C4-2B (cell line): ENCODE data around the gene SURF4.

ENCODE experiments used
- H3K27ac ChIP-seq: fragments of 450-650 bp; 2 replicates; pipeline ENCODE4 v1.5.1; 2017
- ZFX ChIP-seq: fragments of 450-650 bp; IDR thresholded peaks from 2 replicates; pipeline ENCODE4 v1.6.1; 2017
- TF ChIP-seq, protein P1 (sequence below): fragments of 450-650 bp; conservative IDR thresholded peaks from 2 replicates; pipeline ENCODE4 v1.5.1; 2017; ENCODE audit warnings: mild to moderate bottlenecking

SURF4 gene

DNA sequence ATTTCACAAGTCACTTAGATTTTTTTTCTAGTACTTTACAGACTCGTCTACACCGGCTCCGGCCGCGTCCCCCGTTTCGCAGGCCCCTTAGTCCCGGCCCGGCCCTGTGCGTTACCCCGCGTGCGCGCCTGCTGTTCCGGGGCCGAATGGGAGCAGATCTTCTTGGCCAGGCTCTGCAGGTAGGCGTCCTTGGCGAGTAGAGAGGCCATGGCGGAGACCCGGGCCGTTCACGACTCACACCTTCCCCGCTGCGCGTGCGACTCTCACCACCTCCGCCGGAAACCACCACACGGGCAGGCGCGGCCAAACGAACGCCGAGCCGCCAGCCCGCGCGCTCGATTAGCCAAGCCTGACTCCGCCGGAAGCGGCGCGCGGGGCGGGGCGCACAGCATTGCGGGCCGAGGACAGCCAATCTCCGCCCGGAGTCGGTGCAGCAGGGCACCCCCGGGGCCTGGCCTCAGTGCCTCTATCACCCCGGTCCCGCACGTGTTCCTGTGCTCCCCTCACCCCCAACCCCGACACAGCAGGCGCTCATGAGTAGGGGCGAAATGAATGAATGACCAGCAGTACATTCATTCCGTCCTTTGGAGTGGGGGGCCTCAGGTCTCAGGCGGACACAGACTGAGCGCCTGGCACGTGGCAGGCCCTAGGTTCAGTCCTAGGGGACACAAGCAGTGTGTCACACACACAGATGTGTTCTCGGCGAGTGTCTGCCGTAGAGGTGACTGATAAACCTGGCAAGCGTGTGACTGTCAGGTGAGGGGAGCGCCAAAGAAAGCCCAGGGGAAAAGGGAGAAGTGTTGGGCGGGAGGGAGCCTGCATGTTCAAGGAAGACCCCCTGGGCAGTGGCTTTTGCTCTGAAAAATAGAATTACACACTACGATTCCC lies 39.7 kb downstream of the SURF4 start, which contains the start of gene SURF6:
Gene SURF6, minus strand, starts transcription at position 265 of the 888 bp plus-strand sequence. Its CDS starts 56 bp downstream, at position 209.
- H3K27ac ChIP-seq = peak within 1 kb of the TSS; percentile 89
- TF ChIP-seq ZFX = peak; percentile 79; the same call in 1 of the 2 replicates
- TF ChIP-seq, protein P1, sequence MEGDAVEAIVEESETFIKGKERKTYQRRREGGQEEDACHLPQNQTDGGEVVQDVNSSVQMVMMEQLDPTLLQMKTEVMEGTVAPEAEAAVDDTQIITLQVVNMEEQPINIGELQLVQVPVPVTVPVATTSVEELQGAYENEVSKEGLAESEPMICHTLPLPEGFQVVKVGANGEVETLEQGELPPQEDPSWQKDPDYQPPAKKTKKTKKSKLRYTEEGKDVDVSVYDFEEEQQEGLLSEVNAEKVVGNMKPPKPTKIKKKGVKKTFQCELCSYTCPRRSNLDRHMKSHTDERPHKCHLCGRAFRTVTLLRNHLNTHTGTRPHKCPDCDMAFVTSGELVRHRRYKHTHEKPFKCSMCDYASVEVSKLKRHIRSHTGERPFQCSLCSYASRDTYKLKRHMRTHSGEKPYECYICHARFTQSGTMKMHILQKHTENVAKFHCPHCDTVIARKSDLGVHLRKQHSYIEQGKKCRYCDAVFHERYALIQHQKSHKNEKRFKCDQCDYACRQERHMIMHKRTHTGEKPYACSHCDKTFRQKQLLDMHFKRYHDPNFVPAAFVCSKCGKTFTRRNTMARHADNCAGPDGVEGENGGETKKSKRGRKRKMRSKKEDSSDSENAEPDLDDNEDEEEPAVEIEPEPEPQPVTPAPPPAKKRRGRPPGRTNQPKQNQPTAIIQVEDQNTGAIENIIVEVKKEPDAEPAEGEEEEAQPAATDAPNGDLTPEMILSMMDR = no peak

DNA sequence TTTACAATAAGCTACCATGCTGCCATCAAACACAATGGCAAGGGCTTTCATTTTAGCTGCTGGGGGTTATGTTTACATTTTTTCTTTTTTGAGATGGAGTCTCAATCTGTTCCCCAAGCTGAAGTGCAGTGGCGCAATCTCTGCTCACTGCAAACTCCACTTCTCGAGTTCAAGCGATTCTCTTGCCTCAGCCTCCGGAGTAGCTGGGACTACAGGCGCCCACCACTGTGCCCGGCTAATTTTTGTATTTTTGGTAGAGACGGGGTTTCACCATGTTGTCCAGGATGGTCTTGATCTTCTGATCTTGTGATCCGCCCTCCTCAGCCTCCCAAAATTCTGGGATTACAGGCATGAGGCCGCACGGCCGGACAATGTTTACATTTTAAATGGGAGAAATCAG lies 41.0 kb downstream of the SURF4 start:
- H3K27ac ChIP-seq = peak overlapping the region; percentile 89

DNA sequence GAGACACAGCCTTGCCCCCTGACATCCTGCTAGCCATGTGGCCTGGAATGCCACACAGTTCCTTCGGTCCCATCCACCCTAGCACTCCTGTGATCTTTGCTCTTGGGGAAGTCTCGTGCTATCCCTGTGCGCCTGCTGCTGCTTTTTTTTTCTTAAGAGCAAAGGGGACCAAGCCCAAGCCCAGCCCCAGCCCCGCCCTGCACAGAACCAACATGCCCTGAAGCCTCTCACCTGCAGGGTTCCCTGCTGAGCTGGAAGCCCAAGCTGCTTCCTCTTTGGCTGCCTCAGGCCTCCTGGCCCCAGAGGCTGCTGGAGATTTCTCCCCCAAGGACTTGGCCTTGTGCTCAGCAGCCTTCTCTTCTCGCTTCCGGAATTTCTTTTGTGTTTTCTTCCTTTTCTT lies 41.7 kb downstream of the SURF4 start:
- TF ChIP-seq, protein P1 = no peak
- TF ChIP-seq ZFX = no peak
- H3K27ac ChIP-seq = peak overlapping the region; percentile 89; the same call in 1 of the 2 replicates

DNA sequence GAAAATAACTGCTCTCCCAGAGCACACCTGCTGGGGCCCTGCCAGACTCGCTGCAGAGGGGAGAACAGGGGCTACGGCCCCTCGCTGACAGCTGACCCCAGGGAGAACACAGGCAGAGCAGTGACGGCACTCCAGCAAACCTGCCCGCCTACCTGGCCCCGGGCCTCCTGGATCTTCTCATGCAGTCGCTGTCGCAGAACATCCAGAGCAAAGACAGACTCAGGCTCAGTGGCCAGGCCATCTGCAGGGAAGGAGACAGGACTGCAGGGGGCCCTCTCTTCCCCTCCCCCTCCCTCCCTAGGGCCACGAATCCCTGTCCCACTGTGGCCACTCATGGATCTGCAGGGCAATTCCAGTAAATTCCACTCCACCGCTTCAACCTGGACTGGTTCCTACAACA lies 42.3 kb downstream of the SURF4 start:
- TF ChIP-seq, protein P1 = no peak
- no peak for TF ChIP-seq ZFX
- no peak overlapping the region for H3K27ac ChIP-seq

DNA sequence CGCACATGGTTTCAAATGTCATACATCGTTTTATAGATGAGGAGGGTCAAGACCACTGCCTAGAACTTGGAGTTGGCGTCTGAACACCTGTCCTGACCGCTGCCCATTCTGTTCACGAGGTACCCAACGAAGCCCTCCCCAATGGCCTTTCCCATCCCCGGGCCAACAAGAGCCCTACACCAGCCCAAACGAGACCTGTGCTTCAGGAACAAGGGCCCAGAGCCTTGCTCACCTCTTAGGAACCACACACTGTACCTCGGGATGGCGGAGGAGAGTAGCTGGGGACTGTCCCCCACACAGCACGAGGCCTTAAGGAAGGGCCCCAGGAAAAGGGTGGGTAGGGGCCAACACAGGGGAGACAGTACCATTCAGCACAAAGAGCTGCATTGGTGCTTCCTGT lies 42.8 kb downstream of the SURF4 start:
- TF ChIP-seq, protein P1 = no peak
- no peak for TF ChIP-seq ZFX
- no peak overlapping the region for H3K27ac ChIP-seq

DNA sequence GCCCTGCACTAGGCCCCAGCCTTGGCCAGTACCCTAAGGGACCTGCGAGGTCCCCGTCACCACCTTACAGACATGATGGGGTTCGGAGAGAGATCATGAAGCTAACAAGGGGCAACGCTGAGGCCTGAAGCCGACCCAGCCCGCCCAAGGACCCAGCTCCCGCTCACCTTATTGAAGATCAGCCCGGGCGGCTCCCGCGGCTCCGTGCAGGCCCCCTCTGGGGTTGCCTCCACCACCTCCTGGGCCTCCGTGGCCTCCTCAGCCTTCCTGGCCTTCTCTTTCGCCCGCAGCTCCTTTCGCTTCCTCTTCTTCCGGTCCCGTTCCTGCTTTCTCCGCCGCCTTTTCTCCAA lies 43.5 kb downstream of the SURF4 start:
- no peak overlapping the region for H3K27ac ChIP-seq
- TF ChIP-seq ZFX = no peak
- TF ChIP-seq, protein P1 = no peak

DNA sequence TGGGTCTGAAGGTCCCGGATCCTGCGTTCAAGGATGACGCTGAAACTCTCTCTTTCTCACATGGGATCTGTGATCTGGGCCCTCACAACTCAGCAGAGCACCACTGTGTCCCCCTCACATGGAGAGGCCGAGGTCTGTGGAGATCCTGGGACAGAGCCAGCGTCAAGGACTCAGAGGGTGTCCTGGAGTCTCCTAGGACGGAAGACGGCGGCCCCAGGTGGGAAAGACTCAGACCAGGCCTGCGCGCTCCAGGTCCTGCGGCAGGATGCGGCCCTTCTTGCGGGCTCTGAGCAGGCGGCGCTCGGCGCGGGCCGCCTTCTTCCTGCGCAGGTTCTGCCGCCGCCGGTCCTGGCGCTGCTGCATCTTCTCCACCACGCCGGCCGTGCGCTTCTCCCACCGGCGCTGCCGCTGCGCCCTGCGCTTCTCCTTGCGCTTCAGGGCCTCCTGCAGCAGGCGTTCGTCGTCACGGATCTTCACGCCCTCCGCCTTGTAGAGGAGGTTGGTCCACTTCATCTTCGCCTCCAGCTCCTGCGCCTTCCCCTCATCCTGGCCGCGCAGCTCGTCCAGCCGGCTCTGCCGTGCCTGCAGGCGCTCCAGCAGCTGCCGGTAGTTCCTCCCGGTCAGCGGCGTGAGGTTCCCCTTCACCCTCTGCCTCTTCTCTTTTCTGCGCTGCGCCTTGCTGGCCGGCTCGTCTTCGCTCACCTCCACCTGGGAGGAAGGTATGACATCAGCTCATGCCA lies 44.0 kb downstream of the SURF4 start:
- TF ChIP-seq ZFX = no peak
- TF ChIP-seq, protein P1 = no peak
- no peak overlapping the region for H3K27ac ChIP-seq
